BLaER1 treated with 17β-estradiol and CSF1 and Interleukin-3, amounts not matched to agents 10 nM and 100 nM (cell line): ENCODE measurements around the gene AEN.

Source experiments
- H3K27ac ChIP-seq, 11 experiments: shearing (Covaris generic); formaldehyde crosslinking; 2 replicates each; pipeline ENCODE4 v1.8.1; 2022
- H3K27me3 ChIP-seq, 11 experiments: shearing (Covaris generic); formaldehyde crosslinking; 2 replicates each; pipeline ENCODE4 v1.8.1; 2022
- H3K36me3 ChIP-seq, 11 experiments: shearing (Covaris generic); formaldehyde crosslinking; 2 replicates each; pipeline ENCODE4 v1.8.1; 2022
- H3K4me1 ChIP-seq, 10 experiments: shearing (Covaris generic); formaldehyde crosslinking; 2 replicates each; pipeline ENCODE4 v1.8.1; 2022
- H3K4me2 ChIP-seq, 11 experiments: shearing (Covaris generic); formaldehyde crosslinking; 2 replicates each; pipeline ENCODE4 v1.8.1; 2022
- H3K4me3 ChIP-seq, 10 experiments: shearing (Covaris generic); formaldehyde crosslinking; 2 replicates each; pipeline ENCODE4 v1.8.1; 2022
- H3K9ac ChIP-seq, 11 experiments: shearing (Covaris generic); formaldehyde crosslinking; 2 replicates each; pipeline ENCODE4 v1.8.1; 2022
- H3K9me3 ChIP-seq, 11 experiments: shearing (Covaris generic); formaldehyde crosslinking; replicated peaks in 1 of 11; 2 replicates each; pipeline ENCODE4 v1.8.1; 2022
- H4K20me1 ChIP-seq, 11 experiments: shearing (Covaris generic); formaldehyde crosslinking; 2 replicates each; pipeline ENCODE4 v1.8.1; 2022
- Cebpa-rat ChIP-seq, 11 experiments: shearing (Covaris generic); IDR thresholded peaks; 2 replicates each; pipeline ENCODE4 v1.8.1; 2022

AEN gene

DNA sequence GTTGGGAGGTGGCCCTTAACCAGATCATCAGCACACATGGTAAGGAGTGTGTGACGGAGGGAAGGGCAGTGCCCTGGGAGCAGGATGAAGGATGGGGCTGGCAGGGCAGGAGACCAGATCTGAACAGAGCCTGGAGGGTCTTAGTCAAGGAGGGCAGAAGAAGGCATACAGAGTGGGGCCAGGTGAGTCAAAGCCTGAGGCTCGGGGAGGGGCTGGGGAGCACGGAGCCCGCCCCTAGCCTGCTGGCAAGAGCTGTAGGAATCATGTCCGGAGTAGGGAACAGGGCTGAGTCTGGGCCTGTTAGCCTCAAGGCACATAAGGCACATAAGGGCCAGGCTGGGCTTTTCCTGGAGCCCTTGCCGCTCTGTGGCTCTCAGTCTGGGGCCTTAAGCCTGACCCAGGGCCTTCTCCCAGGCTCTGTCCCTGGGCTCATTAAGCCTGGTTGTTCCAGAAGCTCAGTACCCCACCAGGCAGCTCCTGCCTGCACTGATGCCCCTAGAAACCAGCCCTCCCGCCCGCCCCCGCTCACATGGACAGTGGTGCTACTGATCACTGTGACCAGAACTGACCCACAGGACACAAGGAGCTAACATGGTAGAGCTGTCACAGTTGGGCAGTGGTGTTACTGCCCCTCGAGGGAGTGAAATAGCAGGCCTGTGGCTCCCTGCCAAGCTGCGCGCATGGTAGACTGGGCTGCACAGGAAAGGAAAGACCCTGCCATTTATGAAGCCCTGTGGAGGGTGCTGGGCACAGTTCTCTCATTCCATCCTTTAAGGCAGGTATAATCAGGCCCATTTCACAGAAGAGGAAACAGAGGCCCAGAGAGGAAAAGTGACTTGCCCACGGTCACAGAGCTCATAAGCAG lies 32.3 kb downstream of the AEN start:
- Histone ChIP-seq H3K9ac (no peak overlapping the region), H3K4me3 (no peak overlapping the region), H3K27ac (no peak overlapping the region), H3K9me3 (no peaks in the 10 kb centered on the region), H3K27me3 (no peaks in the 10 kb centered on the region), H3K4me1 (peaks cover 12 to 45% (median 33%) of the 10 kb centered on the region in 10 experiments), H3K4me2 (no peak overlapping the region), H3K36me3 (no peaks in the 10 kb centered on the region), H4K20me1 (peaks cover 0 to 8% (median 0%) of the 10 kb centered on the region in 11 experiments; a peak in 3 of 22 replicates)
- TF ChIP-seq Cebpa-rat (IDR thresholded peaks at IDR 0.05), result no peak

DNA sequence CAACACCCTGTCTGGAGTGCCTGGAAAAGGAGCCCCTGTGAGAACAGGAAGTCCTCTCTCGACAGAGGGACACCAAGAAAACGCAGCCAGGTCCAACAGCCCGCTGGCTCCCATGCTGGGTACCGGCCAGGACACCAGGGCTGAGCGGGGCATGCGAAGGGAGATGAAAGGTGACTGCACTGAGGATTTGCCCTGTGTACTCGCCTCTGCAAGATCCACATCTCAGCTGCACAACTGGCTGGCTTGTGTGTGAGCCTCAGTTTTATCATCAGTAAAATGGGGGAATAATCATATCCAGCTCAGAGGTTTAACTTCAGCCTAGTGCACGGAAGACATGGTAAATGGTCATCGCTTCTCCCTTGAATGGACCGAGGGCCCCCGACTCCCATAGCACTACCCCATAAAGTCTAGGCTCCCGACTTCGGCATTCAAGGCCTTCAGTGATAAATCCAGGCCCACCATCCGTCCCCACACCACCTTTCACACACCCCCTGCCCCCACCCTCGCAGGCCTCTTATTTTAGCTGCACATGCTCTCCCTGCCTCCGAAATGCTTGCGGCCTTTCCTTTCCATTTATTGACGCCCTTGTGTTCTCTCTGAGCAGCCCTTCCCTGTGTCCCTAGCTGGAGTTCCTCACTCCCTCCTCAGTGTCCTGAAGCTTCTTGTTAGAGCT lies 33.4 kb downstream of the AEN start:
- no peaks in the 10 kb centered on the region for H3K36me3 ChIP-seq

DNA sequence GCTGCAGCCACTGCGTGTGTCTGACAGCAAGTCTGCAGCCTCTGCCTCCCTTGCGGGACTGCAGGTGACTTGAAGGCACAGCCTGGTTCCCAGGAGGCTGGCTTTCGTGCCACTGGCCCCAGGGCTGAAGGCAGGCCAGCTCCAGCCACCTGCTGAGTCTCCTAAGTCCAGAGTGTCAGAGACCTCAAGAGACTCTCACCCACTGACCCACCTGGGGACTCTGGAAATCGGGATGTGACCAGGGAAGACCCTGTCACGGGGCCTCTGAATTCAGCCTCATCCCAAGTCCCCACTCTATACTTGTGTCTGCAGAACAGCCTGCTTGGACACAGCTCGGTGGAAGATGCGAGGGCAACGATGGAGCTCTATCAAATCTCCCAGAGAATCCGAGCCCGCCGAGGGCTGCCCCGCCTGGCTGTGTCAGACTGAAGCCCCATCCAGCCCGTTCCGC lies 34.0 kb downstream of the AEN start:
- no peak overlapping the region for H3K4me2 ChIP-seq
- H4K20me1 ChIP-seq, result peaks cover 0 to 4% (median 0%) of the 10 kb centered on the region in 11 experiments; a peak in 2 of 22 replicates
- no peak overlapping the region for H3K4me3 ChIP-seq
- no peaks in the 10 kb centered on the region for H3K9me3 ChIP-seq
- H3K27ac ChIP-seq, result no peak overlapping the region
- H3K27me3 ChIP-seq, result no peaks in the 10 kb centered on the region
- H3K36me3 ChIP-seq, result no peaks in the 10 kb centered on the region
- H3K4me1 ChIP-seq, result peaks cover 0 to 28% (median 16%) of the 10 kb centered on the region in 10 experiments; a peak in 16 of 20 replicates
- no peak overlapping the region for H3K9ac ChIP-seq
- no peak for TF ChIP-seq Cebpa-rat (IDR thresholded peaks at IDR 0.05)

More for the DNA sequence above, 33.4 kb downstream of the AEN start:
- no peaks in the 10 kb centered on the region for H3K9me3 ChIP-seq
- H3K4me3 ChIP-seq, result no peak overlapping the region
- no peak overlapping the region for H3K4me2 ChIP-seq
- H3K4me1 ChIP-seq, result peaks cover under 1 to 34% (median 22%) of the 10 kb centered on the region in 10 experiments; a peak in 19 of 20 replicates
- peaks cover 0 to 4% (median 0%) of the 10 kb centered on the region in 11 experiments; a peak in 3 of 22 replicates for H4K20me1 ChIP-seq
- no peak for TF ChIP-seq Cebpa-rat (IDR thresholded peaks at IDR 0.05)
- H3K27ac ChIP-seq, result no peak overlapping the region
- H3K9ac ChIP-seq, result no peak overlapping the region
- no peaks in the 10 kb centered on the region for H3K27me3 ChIP-seq

DNA sequence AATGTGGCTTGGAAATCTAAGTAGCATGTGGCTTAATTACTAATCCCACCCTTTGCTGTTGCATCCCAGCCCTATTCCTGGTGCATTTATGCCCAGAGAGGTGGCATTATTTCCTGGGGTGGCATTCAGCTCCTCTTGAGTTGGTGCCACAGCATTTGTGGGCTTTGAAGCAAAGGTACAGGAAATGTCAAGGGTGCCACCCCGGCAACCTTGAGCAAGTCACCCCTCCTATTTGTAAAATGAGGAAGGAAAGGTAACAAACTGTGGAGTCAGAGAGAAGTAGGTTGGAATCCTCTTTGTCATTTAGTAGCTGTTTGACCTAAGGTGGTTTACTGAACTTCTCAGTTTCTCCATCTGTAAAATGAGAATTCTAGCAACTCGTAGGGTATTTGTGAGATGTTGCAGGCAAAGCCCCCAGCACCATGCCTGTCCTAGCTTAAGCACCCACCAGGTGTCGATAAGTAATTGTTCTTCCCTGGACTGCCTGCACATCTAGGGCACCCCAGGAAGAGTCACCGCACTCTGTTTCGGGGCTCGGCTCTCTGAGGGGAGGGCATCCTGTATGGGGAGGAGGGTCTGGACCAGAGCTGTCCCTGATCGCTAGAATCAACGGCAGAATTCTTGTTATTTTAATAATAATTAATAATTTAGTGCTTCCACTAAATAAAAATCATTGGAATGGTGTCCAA lies 34.8 kb downstream of the AEN start:
- Histone ChIP-seq H3K9ac (no peak overlapping the region), H3K4me1 (peaks cover 0 to 25% (median 11%) of the 10 kb centered on the region in 10 experiments; a peak in 13 of 20 replicates), H3K27ac (no peak overlapping the region), H3K4me2 (peak overlapping the region in 3 of 11 experiments; percentile 3 to 29 (median 24); a peak in 4 of 22 replicates), H3K27me3 (no peaks in the 10 kb centered on the region), H3K4me3 (no peak overlapping the region), H3K36me3 (no peaks in the 10 kb centered on the region), H3K9me3 (no peaks in the 10 kb centered on the region), H4K20me1 (peaks cover 0 to 4% (median 0%) of the 10 kb centered on the region in 11 experiments; a peak in 1 of 22 replicates)
- no peak for TF ChIP-seq Cebpa-rat (IDR thresholded peaks at IDR 0.05)

DNA sequence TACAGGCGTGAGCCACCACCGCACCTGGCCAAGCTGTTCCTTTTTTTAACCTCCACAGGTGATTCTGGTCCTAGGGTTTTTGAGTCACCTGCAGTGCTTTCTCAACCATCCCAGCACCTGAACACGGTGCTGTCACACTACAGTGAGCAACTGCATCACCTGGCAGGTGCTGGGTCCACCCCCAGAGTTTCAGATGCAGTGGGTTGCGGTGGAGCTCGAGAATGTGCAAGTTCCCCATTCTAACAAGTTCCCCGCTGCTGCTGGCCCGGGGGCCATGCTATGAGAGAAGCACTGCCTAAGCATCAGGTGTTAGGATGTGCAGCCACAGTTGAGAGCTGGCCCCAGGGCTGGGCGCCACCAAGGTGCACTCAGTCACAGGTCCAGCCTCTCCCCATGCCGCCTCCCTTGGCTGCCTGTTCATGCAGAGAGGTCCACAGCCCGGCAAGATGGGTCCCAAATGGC lies 35.7 kb downstream of the AEN start:
- Histone ChIP-seq H4K20me1 (peaks cover 0 to 4% (median 0%) of the 10 kb centered on the region in 11 experiments; a peak in 1 of 22 replicates), H3K4me3 (no peak overlapping the region), H3K4me2 (no peak overlapping the region), H3K4me1 (peaks cover 0 to 18% (median 7%) of the 10 kb centered on the region in 10 experiments; a peak in 12 of 20 replicates), H3K9me3 (no peaks in the 10 kb centered on the region), H3K27me3 (no peaks in the 10 kb centered on the region), H3K27ac (no peak overlapping the region), H3K36me3 (no peaks in the 10 kb centered on the region), H3K9ac (no peak overlapping the region)
- TF ChIP-seq Cebpa-rat (IDR thresholded peaks at IDR 0.05), result no peak

DNA sequence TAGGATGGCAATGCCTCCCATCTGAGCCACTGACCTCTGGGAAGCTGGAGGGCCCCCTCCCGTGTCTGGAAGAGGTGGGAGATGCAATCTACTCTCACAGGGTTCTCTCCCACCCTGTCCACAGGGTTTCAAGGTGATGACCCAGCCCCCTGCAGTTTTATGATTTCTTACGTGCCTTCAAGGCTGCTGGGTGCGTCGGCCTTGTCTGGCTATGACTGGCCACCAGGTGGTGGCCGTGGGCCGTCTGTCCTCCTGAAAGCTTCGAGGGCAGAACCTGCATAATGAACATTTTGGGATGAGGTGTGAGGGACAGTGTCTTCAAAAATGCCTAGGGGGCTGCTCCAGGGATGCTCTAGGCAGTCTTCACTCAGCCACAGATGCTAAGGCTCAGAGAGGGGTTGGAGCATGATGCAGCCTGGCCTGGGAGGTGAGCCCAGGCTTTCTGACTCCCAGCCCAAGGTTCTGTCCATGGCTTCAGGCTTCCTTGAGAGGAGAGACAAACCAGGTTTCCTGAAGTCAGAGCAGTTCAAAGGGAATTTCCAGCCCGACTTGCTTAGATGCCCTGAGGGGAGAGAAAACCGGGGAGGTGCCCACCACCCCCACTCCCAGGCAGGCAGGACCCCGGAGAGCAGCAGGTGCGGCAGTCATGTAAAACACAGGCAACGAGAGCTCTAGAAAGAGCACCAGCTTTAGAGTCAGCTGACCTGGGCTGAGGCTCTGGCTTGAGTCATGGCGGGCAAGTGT lies 36.4 kb downstream of the AEN start:
- no peak overlapping the region for H3K27ac ChIP-seq
- peaks cover 0 to 4% (median 0%) of the 10 kb centered on the region in 11 experiments; a peak in 1 of 22 replicates for H4K20me1 ChIP-seq
- no peaks in the 10 kb centered on the region for H3K27me3 ChIP-seq
- no peaks in the 10 kb centered on the region for H3K9me3 ChIP-seq
- no peak for TF ChIP-seq Cebpa-rat (IDR thresholded peaks at IDR 0.05)
- H3K4me2 ChIP-seq, result no peak overlapping the region
- no peak overlapping the region for H3K4me3 ChIP-seq
- no peaks in the 10 kb centered on the region for H3K36me3 ChIP-seq
- peaks cover 0 to 15% (median 6%) of the 10 kb centered on the region in 10 experiments; a peak in 10 of 20 replicates for H3K4me1 ChIP-seq
- H3K9ac ChIP-seq, result no peak overlapping the region

DNA sequence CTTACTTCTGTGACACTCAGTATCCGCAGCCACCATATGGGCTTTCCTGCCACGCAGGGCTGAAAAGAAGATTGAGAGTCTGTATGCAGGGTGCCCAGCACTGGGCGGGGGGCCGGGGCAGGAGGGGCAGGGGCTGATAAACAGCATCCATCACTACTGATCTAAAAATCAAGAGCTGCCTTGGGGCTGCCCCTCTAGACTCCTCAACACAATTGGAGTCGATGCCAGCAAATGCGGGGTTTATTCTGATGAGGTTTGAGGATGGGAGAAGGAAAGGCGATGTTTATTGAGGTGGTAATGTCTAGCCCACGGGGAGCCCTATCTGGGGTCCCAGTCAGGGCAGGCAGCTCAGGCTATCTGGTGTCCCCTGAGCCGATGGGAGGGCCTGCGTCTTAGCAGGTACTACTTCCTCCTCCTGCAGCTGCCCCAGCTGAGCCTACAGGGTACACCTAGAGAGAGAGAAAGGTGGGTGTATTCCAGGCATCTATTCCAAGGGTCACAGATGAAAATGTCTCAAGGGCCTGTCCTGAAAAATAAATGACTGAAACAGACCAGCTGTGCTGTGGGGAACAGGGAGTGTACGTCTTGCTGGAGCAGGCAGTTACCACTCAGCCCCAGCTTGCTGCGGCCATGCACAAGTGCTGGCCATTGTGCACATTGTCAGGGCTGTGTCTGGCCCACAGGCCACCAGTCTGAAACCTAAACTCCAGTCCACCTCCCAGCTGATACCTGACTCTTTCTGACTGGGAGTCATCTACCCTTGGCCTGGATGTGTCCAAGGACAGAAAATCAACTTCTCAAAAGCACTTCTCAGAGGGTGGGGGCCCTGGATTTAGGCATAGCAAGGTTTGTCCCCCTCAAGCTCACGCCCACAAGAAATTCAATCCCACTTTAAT lies 37.2 kb downstream of the AEN start:
- Histone ChIP-seq H3K4me2 (no peak overlapping the region), H3K4me1 (peaks cover 0 to 12% (median 6%) of the 10 kb centered on the region in 10 experiments; a peak in 10 of 20 replicates), H3K27me3 (no peaks in the 10 kb centered on the region), H3K4me3 (no peak overlapping the region), H3K36me3 (no peaks in the 10 kb centered on the region), H3K27ac (no peak overlapping the region), H3K9ac (no peak overlapping the region), H4K20me1 (no peaks in the 10 kb centered on the region; a peak in 1 of 22 replicates), H3K9me3 (no peaks in the 10 kb centered on the region)
- no peak for TF ChIP-seq Cebpa-rat (IDR thresholded peaks at IDR 0.05)
